GM12875 (cell line): ENCODE data around the gene ZBTB8OS.

Experiments used
- H3K4me3 ChIP-seq: one replicate; pipeline ENCODE4 v1.5.1; 2011; ENCODE audit warnings: low read depth, low read length, control low read depth
- TF ChIP-seq, protein P1 (sequence below): IDR thresholded peaks from 2 replicates; pipeline ENCODE4 v1.5.1; 2011; ENCODE audit warnings: low read depth, mild to moderate bottlenecking, control low read depth, inconsistent platforms, low read length, moderate library complexity, borderline replicate concordance; ENCODE audit not compliant: insufficient read depth

Gene ZBTB8OS

DNA sequence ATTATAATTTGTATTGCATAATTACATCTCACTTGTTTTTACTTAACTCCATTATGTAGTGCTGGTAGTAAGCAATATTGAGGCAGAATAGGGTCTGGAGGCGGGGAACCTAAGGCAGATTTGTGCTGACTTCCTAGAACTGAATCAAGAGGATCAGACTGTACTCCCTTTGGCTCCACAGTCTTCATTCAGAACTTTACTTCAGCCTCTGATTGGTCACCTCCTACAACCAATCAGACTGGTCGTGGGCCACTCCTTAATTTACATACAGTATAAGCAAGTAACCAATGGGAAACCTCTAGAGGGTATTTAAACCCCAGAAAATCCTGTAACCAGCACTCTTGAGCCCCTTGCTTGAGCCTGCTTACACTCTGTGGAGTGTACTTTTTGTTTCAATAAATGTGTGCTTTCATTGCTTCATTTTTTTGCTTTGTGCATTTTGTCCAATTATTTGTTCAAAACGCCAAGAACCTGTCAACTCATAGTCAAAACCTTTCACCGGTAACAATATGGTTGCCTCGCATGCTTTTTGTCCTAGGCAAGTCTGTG lies 31.6 kb downstream of the ZBTB8OS start:
- TF ChIP-seq, protein P1, sequence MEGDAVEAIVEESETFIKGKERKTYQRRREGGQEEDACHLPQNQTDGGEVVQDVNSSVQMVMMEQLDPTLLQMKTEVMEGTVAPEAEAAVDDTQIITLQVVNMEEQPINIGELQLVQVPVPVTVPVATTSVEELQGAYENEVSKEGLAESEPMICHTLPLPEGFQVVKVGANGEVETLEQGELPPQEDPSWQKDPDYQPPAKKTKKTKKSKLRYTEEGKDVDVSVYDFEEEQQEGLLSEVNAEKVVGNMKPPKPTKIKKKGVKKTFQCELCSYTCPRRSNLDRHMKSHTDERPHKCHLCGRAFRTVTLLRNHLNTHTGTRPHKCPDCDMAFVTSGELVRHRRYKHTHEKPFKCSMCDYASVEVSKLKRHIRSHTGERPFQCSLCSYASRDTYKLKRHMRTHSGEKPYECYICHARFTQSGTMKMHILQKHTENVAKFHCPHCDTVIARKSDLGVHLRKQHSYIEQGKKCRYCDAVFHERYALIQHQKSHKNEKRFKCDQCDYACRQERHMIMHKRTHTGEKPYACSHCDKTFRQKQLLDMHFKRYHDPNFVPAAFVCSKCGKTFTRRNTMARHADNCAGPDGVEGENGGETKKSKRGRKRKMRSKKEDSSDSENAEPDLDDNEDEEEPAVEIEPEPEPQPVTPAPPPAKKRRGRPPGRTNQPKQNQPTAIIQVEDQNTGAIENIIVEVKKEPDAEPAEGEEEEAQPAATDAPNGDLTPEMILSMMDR: no peak
- H3K4me3 ChIP-seq: no peak overlapping the region

DNA sequence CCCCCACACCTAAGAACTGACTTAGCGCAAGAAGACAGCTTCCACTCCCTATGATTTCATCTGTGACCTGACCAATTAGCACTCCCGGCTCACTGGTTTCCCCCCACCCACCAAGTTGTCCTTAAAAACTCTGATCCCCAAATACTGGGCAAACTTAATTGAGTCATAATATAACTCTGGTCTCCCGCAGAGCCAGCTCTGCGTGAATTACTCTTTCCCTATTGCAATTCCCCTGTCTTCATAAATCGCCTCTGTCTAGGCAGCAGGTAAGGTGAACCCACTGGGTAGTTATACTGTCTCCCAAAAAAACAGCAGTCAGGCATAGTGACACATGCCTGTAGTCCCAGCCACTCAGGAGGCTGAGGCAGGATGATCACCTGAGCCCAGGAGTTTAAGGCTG lies 36.9 kb downstream of the ZBTB8OS start:
- TF ChIP-seq, protein P1: no peak

DNA sequence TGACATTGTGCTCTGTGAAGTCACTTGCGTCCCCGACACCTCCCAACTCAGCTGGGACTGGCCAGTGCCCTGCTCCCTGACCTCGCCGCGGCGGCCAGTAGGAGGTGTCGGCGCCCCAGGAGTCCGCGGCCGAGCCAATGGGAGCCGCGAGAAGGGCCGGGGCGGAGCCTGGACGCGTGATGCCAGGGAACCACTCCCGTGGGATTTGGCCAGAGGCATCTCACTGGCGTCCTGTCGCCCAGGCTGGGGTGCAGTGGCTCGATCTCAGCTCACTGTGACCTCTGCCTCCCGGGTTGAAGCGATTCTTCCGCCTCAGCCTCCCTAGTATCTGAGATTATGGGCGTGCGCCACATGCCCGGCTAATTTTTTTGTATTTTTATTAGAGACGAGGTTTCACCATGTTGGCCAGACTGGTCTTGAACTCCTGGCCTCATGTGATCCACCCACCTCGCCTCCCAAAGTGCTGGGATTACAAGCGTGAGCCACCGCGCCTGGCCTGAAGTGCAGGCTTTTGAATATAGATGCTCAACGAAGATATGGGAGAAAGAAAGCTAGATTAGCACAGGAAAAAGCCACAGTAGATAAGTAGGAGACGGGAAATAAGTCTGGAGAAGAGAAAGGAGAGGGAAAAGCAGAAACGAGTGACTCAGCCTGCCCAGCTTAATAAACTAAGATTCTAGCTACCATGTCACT lies 38.0 kb downstream of the ZBTB8OS start:
- TF ChIP-seq, protein P1: peak; percentile 15; the same call in 1 of the 2 replicates
- H3K4me3 ChIP-seq: peak overlapping the region; percentile 56

More for the DNA sequence above, 36.9 kb downstream of the ZBTB8OS start:
- no peak overlapping the region for H3K4me3 ChIP-seq

DNA sequence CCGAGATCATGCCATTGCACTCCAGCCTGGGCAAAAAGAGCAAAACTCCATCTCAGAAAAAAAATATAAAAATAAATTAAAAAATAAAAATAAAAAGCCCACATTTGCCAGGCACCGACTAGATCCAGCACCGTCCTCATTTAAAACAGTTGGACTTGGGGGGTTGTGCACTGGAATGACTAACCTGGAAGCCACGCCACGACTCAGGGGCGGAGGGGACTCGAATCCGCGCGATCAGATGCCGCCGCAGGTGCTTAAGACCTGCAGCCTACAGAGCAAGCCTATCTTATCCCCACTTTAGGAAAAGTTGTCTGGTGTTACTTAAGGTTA lies 38.5 kb downstream of the ZBTB8OS start:
- peak overlapping the region; percentile 56 for H3K4me3 ChIP-seq
- TF ChIP-seq, protein P1: no peak

DNA sequence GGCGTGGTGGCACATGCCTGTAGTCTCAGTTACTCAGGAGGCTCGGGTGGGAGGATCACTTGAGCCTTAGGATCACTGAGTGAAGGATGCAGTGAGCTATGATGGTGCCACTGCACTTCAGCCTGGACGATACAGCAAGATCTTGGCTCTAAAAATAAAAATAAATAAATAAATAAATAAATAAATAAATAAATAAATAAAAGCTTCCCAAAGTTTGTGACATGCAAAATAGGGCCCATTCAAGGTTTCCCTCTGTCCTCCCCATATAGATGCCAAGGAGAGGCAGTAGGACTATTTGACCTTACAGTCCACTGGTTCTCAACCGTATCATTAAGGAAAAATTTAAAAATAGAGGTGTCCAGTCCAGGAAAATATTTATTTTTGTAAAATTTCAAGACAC lies 41.2 kb downstream of the ZBTB8OS start:
- TF ChIP-seq, protein P1: no peak
- H3K4me3 ChIP-seq: no peak overlapping the region

DNA sequence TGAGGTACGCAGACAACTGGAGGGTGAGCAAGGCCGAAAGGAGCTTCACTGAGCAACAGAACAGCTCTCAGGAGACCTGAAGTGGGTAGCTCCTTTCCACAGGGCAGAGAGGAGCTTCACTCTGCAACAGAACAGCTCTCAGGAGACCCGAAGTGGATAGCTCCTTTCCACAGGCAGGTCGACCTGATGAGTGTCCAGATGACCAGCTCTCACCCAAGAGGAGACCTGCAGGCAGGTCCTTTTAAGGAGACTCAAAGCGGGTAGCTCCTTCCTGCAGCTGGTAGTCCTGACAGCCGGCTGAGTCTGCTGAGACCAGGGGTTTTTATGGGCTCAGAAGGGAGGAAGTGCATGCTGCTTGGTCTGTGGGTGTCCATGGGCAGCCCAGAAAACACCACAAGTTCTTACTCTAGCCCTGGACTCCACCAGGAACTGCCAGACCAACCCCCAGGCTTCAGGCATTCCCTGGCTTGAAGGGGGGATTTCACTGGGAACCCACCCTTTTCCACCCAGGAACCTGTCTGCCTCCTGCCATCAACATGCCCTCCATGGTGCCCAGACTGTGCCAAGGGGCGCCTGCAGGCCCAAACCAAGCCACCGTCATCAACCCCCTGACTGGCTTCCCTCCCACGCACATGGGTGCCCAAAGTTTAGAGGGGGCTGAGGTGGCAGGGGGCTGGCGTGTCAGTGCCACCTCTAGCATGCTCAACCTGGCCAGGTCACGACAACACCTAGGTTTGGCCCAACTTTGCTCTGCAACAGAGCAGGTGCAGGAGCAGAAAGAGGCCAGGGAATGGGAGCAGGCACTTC lies 43.6 kb downstream of the ZBTB8OS start:
- no peak overlapping the region for H3K4me3 ChIP-seq
- TF ChIP-seq, protein P1: no peak

DNA sequence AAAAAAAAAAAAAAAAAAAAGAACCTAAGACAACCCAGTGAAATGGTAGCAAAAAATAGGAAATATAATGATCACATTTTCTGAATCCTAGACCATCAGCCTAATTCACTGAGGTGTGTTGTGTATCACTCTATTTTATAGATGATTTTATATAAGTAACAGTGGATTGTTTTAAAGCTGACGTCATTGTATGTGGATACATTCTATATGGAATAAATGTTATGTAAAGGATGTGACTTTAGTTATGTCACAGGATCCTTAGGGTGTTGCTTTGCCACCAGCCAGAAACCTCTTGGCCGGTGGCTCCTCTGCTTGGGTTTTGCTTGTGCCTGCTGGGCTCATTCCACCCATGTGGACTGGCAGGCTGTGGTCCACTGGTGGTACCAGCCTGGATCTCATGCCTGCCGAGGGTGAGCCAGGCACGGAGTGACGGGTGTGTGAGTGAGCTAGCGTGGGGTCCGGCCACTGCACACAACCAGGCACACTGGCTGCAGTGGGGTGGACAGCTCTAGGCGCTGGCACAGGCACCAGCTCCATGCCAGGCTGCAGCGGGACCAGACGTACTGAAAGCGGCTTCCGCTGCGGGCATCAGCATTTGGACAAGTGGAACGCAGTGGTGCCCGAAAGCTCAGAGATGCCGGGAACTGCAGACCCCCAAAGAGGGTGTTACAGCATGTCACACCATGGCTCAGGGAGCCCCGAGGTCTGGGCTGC lies 44.5 kb downstream of the ZBTB8OS start:
- TF ChIP-seq, protein P1: no peak
- no peak overlapping the region for H3K4me3 ChIP-seq
